GM23338 (cell line): ENCODE results near the gene PPP1R3D. TPM values are rescaled to one million over a fixed set of nuclear protein-coding genes. Genes with fewer than 3 reads are reported as not detected.

Experiments used
- ATAC-seq: fragments of 200-7000 bp; cut with Tn5 transposase; 3 replicates; pipeline ENCODE4 v1.9.1; 2020
- DNase-seq: peaks from one replicate; pipeline ENCODE4 v3.0.0-alpha.2; 2015; ENCODE audit warnings: low spot score
- H2AFZ ChIP-seq: fragments of 200-600 bp; sonication (generic); 2 replicates; pipeline ENCODE4 v1.8.0; 2016; ENCODE audit warnings: antibody characterized with exemption, mild to moderate bottlenecking, moderate library complexity
- H3F3A ChIP-seq: fragments of 200-600 bp; sonication (generic); replicated peaks from 2 replicates; pipeline ENCODE4 v1.8.0; 2017; ENCODE audit warnings: antibody characterized with exemption, mixed run types, low read depth
- H3K27ac ChIP-seq: fragments of 200-600 bp; sonication (generic); 2 replicates; pipeline ENCODE4 v1.6.1; 2016; ENCODE audit warnings: low read depth
- H3K27me3 ChIP-seq: fragments of 200-600 bp; sonication (generic); 2 replicates; pipeline ENCODE4 v1.8.0; 2016; ENCODE audit warnings: mild to moderate bottlenecking, mixed run types, moderate library complexity; ENCODE audit not compliant: insufficient read depth
- H3K36me3 ChIP-seq: fragments of 200-600 bp; sonication (generic); 2 replicates; pipeline ENCODE4 v1.8.0; 2016; ENCODE audit warnings: mild to moderate bottlenecking; ENCODE audit not compliant: insufficient read depth
- H3K4me1 ChIP-seq: fragments of 200-600 bp; sonication (generic); 2 replicates; pipeline ENCODE4 v1.8.0; 2016; ENCODE audit warnings: mild to moderate bottlenecking, moderate library complexity; ENCODE audit not compliant: insufficient read depth
- H3K4me2 ChIP-seq: fragments of 200-600 bp; sonication (generic); 2 replicates; pipeline ENCODE4 v1.7.1; 2017; ENCODE audit warnings: mixed run types
- H3K4me3 ChIP-seq: fragments of 200-600 bp; sonication (generic); 2 replicates; pipeline ENCODE4 v1.6.1; 2016; ENCODE audit warnings: mixed run types
- H3K79me2 ChIP-seq: fragments of 200-600 bp; sonication (generic); replicated peaks from 2 replicates; pipeline ENCODE4 v1.8.0; 2017; ENCODE audit warnings: mild to moderate bottlenecking; ENCODE audit not compliant: insufficient read depth
- H3K9me2 ChIP-seq: fragments of 200-600 bp; sonication (generic); 2 replicates; pipeline ENCODE4 v1.8.0; 2017; ENCODE audit not compliant: insufficient read depth
- H4K20me1 ChIP-seq: fragments of 200-600 bp; sonication (generic); replicated peaks from 2 replicates; pipeline ENCODE4 v1.8.0; 2017; ENCODE audit warnings: mild to moderate bottlenecking; ENCODE audit not compliant: insufficient read depth
- H3K27ac Mint-ChIP-seq: 2 replicates; pipeline ENCODE4 v1.8.0; 2020; ENCODE audit warnings: inconsistent platforms, mild to moderate bottlenecking, moderate library complexity, mixed read lengths
- H3K27me3 Mint-ChIP-seq: 3 replicates; pipeline ENCODE4 v1.8.0; 2022; ENCODE audit warnings: low read depth, mild to moderate bottlenecking, moderate library complexity, mixed read lengths, inconsistent platforms; ENCODE audit not compliant: insufficient read depth, poor library complexity
- H3K36me3 Mint-ChIP-seq: 3 replicates; pipeline ENCODE4 v1.8.0; 2021; ENCODE audit warnings: low read depth, mild to moderate bottlenecking, inconsistent platforms, moderate library complexity, mixed read lengths
- H3K4me1 Mint-ChIP-seq: 3 replicates; pipeline ENCODE4 v1.8.0; 2020; ENCODE audit warnings: mild to moderate bottlenecking, inconsistent platforms, mixed read lengths
- H3K4me3 Mint-ChIP-seq: 3 replicates; pipeline ENCODE4 v1.8.0; 2021; ENCODE audit warnings: moderate library complexity, mild to moderate bottlenecking, inconsistent platforms, mixed read lengths
- H3K9me3 Mint-ChIP-seq: 3 replicates; pipeline ENCODE4 v1.8.0; 2020; ENCODE audit warnings: moderate library complexity, mild to moderate bottlenecking, inconsistent platforms, mixed read lengths
- EZH2 ChIP-seq: fragments of 200-600 bp; sonication (generic); IDR thresholded peaks from one replicate; pipeline ENCODE4 v1.8.0; 2017; ENCODE audit warnings: antibody characterized with exemption, mild to moderate bottlenecking, low read depth; ENCODE audit not compliant: unreplicated experiment
- EZH2phosphoT487 ChIP-seq: fragments of 200-600 bp; sonication (generic); IDR thresholded peaks from one replicate; pipeline ENCODE4 v1.8.1; 2018; ENCODE audit warnings: antibody characterized with exemption; ENCODE audit not compliant: unreplicated experiment
- NANOG ChIP-seq: IDR thresholded peaks from 2 replicates; pipeline ENCODE4 v1.6.1; 2016; ENCODE audit warnings: antibody characterized with exemption, borderline replicate concordance
- POLR2AphosphoS5 ChIP-seq: IDR thresholded peaks from 2 replicates; pipeline ENCODE4 v1.6.1; 2016; ENCODE audit warnings: antibody characterized with exemption, low read depth
- STAT1 ChIP-seq: IDR thresholded peaks from one replicate; pipeline ENCODE4 v1.6.1; 2016; ENCODE audit warnings: antibody characterized with exemption; ENCODE audit not compliant: unreplicated experiment
- ZNF114 ChIP-seq: fragments of 250-450 bp; sonication (Bioruptor Pico); IDR thresholded peaks from 2 replicates; pipeline ENCODE4 v1.5.0; 2020; ENCODE audit warnings: mild to moderate bottlenecking, moderate library complexity
- ZNF331 ChIP-seq: fragments of 250-450 bp; sonication (Bioruptor Pico); IDR thresholded peaks from 2 replicates; pipeline ENCODE4 v1.5.0; 2020; ENCODE audit warnings: low read depth, mild to moderate bottlenecking, moderate library complexity
- polyA plus RNA-seq: library from polyadenylated mRNA; unstranded; fragments of >200 nt; fragmentation: Nextera tagmentation; extraction: Ambion mirVana; gene quantifications from 2 replicates; pipeline ENCODE4 v1.2.1, GENCODE V29; 2016
- total RNA-seq: library from RNA; depleted of rRNA; stranded (reverse); fragments of >200 nt; shearing (Covaris generic); gene quantifications from 2 replicates; pipeline ENCODE4 v1.2.3, GENCODE V29; 2014
- TF ChIP-seq, protein P1 (sequence below): IDR thresholded peaks from 2 replicates; pipeline ENCODE4 v1.6.1; 2016; ENCODE audit warnings: antibody characterized with exemption
- TF ChIP-seq, protein P2 (sequence below), 2 experiments: fragments of 200-600 bp in 1 of 2; sonication (generic) in 1 of 2; conservative IDR thresholded peaks; 2 replicates each; pipeline versions ENCODE4 v1.5.1 to v1.6.1; 2016 to 2017; ENCODE audit warnings: antibody characterized with exemption in 2 of 2, low read depth in 2 of 2, mild to moderate bottlenecking in 2 of 2, moderate library complexity in 1 of 2
- TF ChIP-seq, protein P3 (sequence below): fragments of 250-450 bp; sonication (Bioruptor Pico); IDR thresholded peaks from 2 replicates; pipeline ENCODE4 v1.5.0; 2020; ENCODE audit warnings: mild to moderate bottlenecking, moderate library complexity
- TF ChIP-seq, protein P4 (sequence below): IDR thresholded peaks from one replicate; pipeline ENCODE4 v1.6.1; 2018; ENCODE audit warnings: antibody characterized with exemption; ENCODE audit not compliant: unreplicated experiment

PPP1R3D gene
- total and polyA plus RNA-seq, 2 experiments from 2014 or later, result 1.4 to 3.0 TPM

DNA sequence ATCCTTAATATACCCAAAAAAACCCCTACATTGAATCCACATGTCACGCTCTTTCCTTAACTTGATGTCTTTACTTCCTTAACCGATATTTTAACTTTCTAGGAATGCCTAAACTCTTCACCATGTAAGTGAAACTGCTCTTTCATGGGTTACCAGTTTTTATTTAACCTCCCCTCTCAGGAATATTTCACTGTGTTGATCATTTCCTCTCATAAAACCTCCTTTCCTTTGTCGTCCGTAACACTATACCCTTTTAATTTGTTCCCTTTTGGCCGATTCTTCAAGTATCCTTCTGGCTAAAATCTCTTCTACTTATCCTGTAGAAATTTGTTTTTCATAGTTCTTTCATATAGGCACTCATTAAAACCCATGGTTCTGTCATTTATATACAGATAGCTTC, 31.2 kb downstream of the PPP1R3D start:
- Histone ChIP-seq H4K20me1 (no peaks in the 10 kb centered on the region), H3K27me3 (peaks cover 3% of the 10 kb centered on the region; the same call in 1 of the 2 replicates), H3K4me3 (no peak overlapping the region), H3K4me1 (no peaks in the 10 kb centered on the region), H3K27ac (no peak overlapping the region), H3F3A (no peaks in the 10 kb centered on the region), H3K4me2 (no peak overlapping the region), H2AFZ (no peak overlapping the region), H3K9me2 (no peaks in the 10 kb centered on the region), H3K79me2 (no peaks in the 10 kb centered on the region), H3K36me3 (no peaks in the 10 kb centered on the region)
- no peaks in the 10 kb centered on the region for H3K36me3 Mint-ChIP-seq
- no peak for ATAC-seq
- H3K27ac Mint-ChIP-seq, result no peak overlapping the region
- H3K4me1 Mint-ChIP-seq, result no peaks in the 10 kb centered on the region
- H3K27me3 Mint-ChIP-seq, result no peaks in the 10 kb centered on the region
- no peak for DNase-seq
- no peak for TF ChIP-seq ZNF331 (CRISPR knock-in tag)
- TF ChIP-seq, protein P1, sequence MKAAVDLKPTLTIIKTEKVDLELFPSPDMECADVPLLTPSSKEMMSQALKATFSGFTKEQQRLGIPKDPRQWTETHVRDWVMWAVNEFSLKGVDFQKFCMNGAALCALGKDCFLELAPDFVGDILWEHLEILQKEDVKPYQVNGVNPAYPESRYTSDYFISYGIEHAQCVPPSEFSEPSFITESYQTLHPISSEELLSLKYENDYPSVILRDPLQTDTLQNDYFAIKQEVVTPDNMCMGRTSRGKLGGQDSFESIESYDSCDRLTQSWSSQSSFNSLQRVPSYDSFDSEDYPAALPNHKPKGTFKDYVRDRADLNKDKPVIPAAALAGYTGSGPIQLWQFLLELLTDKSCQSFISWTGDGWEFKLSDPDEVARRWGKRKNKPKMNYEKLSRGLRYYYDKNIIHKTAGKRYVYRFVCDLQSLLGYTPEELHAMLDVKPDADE, result no peak
- no peak for TF ChIP-seq STAT1
- TF ChIP-seq, protein P2, sequence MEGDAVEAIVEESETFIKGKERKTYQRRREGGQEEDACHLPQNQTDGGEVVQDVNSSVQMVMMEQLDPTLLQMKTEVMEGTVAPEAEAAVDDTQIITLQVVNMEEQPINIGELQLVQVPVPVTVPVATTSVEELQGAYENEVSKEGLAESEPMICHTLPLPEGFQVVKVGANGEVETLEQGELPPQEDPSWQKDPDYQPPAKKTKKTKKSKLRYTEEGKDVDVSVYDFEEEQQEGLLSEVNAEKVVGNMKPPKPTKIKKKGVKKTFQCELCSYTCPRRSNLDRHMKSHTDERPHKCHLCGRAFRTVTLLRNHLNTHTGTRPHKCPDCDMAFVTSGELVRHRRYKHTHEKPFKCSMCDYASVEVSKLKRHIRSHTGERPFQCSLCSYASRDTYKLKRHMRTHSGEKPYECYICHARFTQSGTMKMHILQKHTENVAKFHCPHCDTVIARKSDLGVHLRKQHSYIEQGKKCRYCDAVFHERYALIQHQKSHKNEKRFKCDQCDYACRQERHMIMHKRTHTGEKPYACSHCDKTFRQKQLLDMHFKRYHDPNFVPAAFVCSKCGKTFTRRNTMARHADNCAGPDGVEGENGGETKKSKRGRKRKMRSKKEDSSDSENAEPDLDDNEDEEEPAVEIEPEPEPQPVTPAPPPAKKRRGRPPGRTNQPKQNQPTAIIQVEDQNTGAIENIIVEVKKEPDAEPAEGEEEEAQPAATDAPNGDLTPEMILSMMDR (conservative IDR thresholded peaks at IDR 0.05; ENCODE audit: low read depth in 2 of 2), result no peak
- TF ChIP-seq, protein P3, sequence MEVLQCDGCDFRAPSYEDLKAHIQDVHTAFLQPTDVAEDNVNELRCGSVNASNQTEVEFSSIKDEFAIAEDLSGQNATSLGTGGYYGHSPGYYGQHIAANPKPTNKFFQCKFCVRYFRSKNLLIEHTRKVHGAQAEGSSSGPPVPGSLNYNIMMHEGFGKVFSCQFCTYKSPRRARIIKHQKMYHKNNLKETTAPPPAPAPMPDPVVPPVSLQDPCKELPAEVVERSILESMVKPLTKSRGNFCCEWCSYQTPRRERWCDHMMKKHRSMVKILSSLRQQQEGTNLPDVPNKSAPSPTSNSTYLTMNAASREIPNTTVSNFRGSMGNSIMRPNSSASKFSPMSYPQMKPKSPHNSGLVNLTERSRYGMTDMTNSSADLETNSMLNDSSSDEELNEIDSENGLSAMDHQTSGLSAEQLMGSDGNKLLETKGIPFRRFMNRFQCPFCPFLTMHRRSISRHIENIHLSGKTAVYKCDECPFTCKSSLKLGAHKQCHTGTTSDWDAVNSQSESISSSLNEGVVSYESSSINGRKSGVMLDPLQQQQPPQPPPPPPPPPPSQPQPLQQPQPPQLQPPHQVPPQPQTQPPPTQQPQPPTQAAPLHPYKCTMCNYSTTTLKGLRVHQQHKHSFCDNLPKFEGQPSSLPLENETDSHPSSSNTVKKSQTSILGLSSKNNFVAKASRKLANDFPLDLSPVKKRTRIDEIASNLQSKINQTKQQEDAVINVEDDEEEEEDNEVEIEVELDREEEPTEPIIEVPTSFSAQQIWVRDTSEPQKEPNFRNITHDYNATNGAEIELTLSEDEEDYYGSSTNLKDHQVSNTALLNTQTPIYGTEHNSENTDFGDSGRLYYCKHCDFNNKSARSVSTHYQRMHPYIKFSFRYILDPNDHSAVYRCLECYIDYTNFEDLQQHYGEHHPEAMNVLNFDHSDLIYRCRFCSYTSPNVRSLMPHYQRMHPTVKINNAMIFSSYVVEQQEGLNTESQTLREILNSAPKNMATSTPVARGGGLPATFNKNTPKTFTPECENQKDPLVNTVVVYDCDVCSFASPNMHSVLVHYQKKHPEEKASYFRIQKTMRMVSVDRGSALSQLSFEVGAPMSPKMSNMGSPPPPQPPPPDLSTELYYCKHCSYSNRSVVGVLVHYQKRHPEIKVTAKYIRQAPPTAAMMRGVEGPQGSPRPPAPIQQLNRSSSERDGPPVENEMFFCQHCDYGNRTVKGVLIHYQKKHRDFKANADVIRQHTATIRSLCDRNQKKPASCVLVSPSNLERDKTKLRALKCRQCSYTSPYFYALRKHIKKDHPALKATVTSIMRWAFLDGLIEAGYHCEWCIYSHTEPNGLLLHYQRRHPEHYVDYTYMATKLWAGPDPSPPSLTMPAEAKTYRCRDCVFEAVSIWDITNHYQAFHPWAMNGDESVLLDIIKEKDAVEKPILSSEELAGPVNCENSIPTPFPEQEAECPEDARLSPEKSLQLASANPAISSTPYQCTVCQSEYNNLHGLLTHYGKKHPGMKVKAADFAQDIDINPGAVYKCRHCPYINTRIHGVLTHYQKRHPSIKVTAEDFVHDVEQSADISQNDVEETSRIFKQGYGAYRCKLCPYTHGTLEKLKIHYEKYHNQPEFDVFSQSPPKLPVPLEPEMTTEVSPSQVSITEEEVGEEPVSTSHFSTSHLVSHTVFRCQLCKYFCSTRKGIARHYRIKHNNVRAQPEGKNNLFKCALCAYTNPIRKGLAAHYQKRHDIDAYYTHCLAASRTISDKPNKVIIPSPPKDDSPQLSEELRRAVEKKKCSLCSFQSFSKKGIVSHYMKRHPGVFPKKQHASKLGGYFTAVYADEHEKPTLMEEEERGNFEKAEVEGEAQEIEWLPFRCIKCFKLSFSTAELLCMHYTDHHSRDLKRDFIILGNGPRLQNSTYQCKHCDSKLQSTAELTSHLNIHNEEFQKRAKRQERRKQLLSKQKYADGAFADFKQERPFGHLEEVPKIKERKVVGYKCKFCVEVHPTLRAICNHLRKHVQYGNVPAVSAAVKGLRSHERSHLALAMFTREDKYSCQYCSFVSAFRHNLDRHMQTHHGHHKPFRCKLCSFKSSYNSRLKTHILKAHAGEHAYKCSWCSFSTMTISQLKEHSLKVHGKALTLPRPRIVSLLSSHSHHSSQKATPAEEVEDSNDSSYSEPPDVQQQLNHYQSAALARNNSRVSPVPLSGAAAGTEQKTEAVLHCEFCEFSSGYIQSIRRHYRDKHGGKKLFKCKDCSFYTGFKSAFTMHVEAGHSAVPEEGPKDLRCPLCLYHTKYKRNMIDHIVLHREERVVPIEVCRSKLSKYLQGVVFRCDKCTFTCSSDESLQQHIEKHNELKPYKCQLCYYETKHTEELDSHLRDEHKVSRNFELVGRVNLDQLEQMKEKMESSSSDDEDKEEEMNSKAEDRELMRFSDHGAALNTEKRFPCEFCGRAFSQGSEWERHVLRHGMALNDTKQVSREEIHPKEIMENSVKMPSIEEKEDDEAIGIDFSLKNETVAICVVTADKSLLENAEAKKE (CRISPR knock-in tag), result no peak
- TF ChIP-seq NANOG, result no peak
- TF ChIP-seq, protein P4, sequence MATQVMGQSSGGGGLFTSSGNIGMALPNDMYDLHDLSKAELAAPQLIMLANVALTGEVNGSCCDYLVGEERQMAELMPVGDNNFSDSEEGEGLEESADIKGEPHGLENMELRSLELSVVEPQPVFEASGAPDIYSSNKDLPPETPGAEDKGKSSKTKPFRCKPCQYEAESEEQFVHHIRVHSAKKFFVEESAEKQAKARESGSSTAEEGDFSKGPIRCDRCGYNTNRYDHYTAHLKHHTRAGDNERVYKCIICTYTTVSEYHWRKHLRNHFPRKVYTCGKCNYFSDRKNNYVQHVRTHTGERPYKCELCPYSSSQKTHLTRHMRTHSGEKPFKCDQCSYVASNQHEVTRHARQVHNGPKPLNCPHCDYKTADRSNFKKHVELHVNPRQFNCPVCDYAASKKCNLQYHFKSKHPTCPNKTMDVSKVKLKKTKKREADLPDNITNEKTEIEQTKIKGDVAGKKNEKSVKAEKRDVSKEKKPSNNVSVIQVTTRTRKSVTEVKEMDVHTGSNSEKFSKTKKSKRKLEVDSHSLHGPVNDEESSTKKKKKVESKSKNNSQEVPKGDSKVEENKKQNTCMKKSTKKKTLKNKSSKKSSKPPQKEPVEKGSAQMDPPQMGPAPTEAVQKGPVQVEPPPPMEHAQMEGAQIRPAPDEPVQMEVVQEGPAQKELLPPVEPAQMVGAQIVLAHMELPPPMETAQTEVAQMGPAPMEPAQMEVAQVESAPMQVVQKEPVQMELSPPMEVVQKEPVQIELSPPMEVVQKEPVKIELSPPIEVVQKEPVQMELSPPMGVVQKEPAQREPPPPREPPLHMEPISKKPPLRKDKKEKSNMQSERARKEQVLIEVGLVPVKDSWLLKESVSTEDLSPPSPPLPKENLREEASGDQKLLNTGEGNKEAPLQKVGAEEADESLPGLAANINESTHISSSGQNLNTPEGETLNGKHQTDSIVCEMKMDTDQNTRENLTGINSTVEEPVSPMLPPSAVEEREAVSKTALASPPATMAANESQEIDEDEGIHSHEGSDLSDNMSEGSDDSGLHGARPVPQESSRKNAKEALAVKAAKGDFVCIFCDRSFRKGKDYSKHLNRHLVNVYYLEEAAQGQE, result no peak
- TF ChIP-seq EZH2phosphoT487, result no peak
- TF ChIP-seq ZNF114, result no peak
- TF ChIP-seq EZH2, result no peak
- TF ChIP-seq POLR2AphosphoS5, result no peak
- H3K9me3 Mint-ChIP-seq, result no peaks in the 10 kb centered on the region
- H3K4me3 Mint-ChIP-seq, result no peak overlapping the region
